Upper lobe of left lung (tissue), 6 donors: ENCODE measurements around the gene TENM3. TPM values are rescaled to one million over a fixed set of nuclear protein-coding genes. Genes with fewer than 3 reads are reported as not detected.

ENCODE experiments used
- ATAC-seq, 2 donors: fragments of 200-7000 bp; cut with Tn5 transposase; one replicate each; pipeline ENCODE4 v1.9.1; 2022; ENCODE audit warnings: mild to moderate bottlenecking in 2 of 2, moderate library complexity in 2 of 2; ENCODE audit not compliant: low FRiP score in 2 of 2
- DNase-seq, 2 donors: peaks; one replicate each; pipeline ENCODE4 v3.0.0-alpha.2; 2019 to 2020
- H3K27ac ChIP-seq, 4 donors: fragments of 200-600 bp; sonication (generic); one replicate each; pipeline ENCODE4 v1.5.1; 2016 to 2019
- H3K27me3 ChIP-seq, 4 donors: fragments of 200-600 bp; sonication (generic); one replicate each; pipeline ENCODE4 v1.5.1; 2017 to 2019
- H3K36me3 ChIP-seq, 4 donors: fragments of 200-600 bp; sonication (generic); one replicate each; pipeline ENCODE4 v1.5.1; 2016 to 2019
- H3K4me1 ChIP-seq, 4 donors: fragments of 200-600 bp; sonication (generic); one replicate each; pipeline ENCODE4 v1.5.1; 2018 to 2019
- H3K4me3 ChIP-seq, 4 donors: fragments of 200-600 bp; sonication (generic); one replicate each; pipeline ENCODE4 v1.5.1; 2017 to 2019; ENCODE audit warnings: mild to moderate bottlenecking in 2 of 4, moderate library complexity in 1 of 4
- H3K9me3 ChIP-seq, 4 donors: fragments of 200-600 bp; sonication (generic); one replicate each; pipeline ENCODE4 v1.5.1; 2018 to 2019
- CTCF ChIP-seq, 6 experiments: fragments of 450-650 bp in 4 of 6; fragments of 200-600 bp in 2 of 6; sonication (generic) in 2 of 6; IDR thresholded peaks; one replicate each; pipeline ENCODE4 v1.5.1; 2016 to 2019; ENCODE audit warnings: antibody characterized with exemption in 6 of 6
- EP300 ChIP-seq, 4 donors: sonication (generic); formaldehyde crosslinking; IDR thresholded peaks; one replicate each; pipeline ENCODE4 v1.5.1; 2017; ENCODE audit warnings: antibody characterized with exemption in 4 of 4, control low read depth in 2 of 4
- POLR2A ChIP-seq, 4 donors: fragments of 450-650 bp; IDR thresholded peaks; one replicate each; pipeline ENCODE4 v1.5.1; 2016 to 2017; ENCODE audit warnings: antibody characterized with exemption in 4 of 4, mild to moderate bottlenecking in 2 of 4
- POLR2AphosphoS5 ChIP-seq, 2 donors: sonication (generic); formaldehyde crosslinking; IDR thresholded peaks; one replicate each; pipeline ENCODE4 v1.5.1; 2017; ENCODE audit warnings: antibody characterized with exemption in 2 of 2
- WGBS, 2 donors: methylation state at CpG; one replicate each; pipeline ENCODE4 v1.1.5; 2017 to 2018; 5-methylcytosine and 5-hydroxymethylcytosine counted together
- total RNA-seq, 6 donors: library from RNA; depleted of rRNA in 4 of 6; stranded (reverse); fragments of >200 nt in 4 of 6; gene quantifications; one replicate each; pipeline versions ENCODE4 v1.1.0 to v1.2.1, GENCODE V29; 2016 to 2021
- donor health status: DM: no; HTN: no; CAD: no; lungs with moderate emphysema.
- donor health status: DM: no; HTN: yes; CAD: no; lungs with severe emphysema.

Gene TENM3
- total RNA-seq, 6 donors from 2014 or later = 0.33 to 7.1 (median 1.1) TPM

GRCh38 chr4:182640932-182641331, 397.7 kb downstream of the TENM3 start:
- Histone ChIP-seq H3K4me3 (no peak overlapping the region), H3K9me3 (peaks cover 0 to 7% (median 2%) of the 10 kb centered on the region in 4 donors), H3K27me3 (no peaks in the 10 kb centered on the region), H3K4me1 (no peaks in the 10 kb centered on the region), H3K36me3 (no peaks in the 10 kb centered on the region), H3K27ac (no peak overlapping the region)
- ATAC-seq (no peak), DNase-seq (no peak)
- TF ChIP-seq POLR2A (IDR thresholded peaks at IDR 0.05) (no peak), EP300 (IDR thresholded peaks at IDR 0.05) (no peak), POLR2AphosphoS5 (IDR thresholded peaks at IDR 0.05) (no peak), CTCF (IDR thresholded peaks at IDR 0.05) (no peak)
- 55 to 59% methylated on average over 8 of the region's 8 CpGs for WGBS, 2 donors

DNA sequence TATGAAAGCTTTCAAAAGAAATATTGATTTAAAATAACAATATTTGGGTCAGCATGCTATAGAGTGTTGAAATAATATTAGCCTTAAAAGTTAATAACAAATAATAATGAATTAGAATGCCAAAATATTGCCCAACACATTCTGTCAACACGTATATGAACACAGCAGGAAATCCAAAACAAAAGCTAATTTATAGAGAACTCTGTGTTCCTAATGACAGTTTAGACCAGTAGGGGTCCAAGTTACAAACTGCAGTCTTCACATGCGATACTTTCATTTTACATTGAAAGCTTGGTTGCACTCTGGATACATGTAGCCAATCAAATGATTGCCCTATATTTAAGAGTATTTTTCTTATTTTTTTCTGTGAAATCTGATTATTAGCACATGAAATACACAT, 399.6 kb downstream of the TENM3 start:
- no peak overlapping the region for H3K4me3 ChIP-seq
- H3K9me3 ChIP-seq = peaks cover 0 to 7% (median 2%) of the 10 kb centered on the region in 4 donors
- TF ChIP-seq POLR2AphosphoS5 (IDR thresholded peaks at IDR 0.05) (no peak), EP300 (IDR thresholded peaks at IDR 0.05) (no peak), POLR2A (IDR thresholded peaks at IDR 0.05) (no peak), CTCF (IDR thresholded peaks at IDR 0.05) (no peak)
- H3K27me3 ChIP-seq = no peaks in the 10 kb centered on the region
- no peak overlapping the region for H3K27ac ChIP-seq
- H3K36me3 ChIP-seq = no peaks in the 10 kb centered on the region
- WGBS, 2 donors = 45 to 47% methylated on average over 2 of the region's 2 CpGs
- DNase-seq (no peak), ATAC-seq (no peak)
- no peaks in the 10 kb centered on the region for H3K4me1 ChIP-seq

DNA sequence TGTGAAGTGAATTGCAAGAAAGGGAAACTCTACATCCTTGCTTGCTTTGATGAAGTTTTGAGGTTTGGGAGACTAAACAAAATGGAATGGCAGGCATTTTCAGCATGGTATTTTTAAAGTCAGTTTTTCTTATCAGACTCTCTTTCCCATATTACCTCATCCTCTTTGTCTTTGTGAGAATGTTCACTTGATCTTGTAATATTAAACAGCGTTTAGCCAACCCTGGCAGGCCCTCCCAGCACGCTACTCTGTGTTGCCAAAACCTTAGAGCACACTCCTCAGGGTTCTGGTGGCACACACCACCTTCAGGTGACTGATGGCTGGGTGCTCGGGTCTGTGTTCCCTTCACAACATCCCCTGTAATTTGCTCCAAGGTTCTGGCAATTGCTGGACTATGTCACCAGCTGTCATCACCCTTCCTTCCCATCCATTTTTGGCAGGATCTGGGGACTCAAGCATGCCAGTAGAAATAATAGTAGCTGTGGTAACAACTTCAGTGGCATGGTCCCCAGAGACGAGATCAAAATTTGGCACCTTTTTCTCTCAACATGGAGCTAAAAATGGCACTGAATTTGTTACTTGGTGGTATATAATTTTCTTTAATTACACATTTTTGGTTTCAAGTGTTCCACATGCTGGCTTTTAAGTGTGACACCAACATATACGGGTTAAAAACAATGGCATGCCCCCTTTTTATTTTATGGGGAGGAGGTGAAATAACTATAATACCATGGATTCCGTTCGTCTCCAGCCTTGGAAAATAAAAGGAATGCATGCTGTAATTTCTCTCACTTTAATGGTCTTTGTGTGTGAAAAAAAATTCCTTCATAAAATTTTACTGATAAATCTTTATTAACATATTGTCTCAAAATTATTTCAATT, 400.8 kb downstream of the TENM3 start:
- Histone ChIP-seq H3K4me3 (no peak overlapping the region), H3K36me3 (no peaks in the 10 kb centered on the region), H3K27ac (no peak overlapping the region), H3K27me3 (no peaks in the 10 kb centered on the region), H3K4me1 (no peaks in the 10 kb centered on the region), H3K9me3 (peaks cover 0 to 7% (median 2%) of the 10 kb centered on the region in 4 donors)
- no peak for TF ChIP-seq POLR2AphosphoS5 (IDR thresholded peaks at IDR 0.05)
- no peak for TF ChIP-seq CTCF (IDR thresholded peaks at IDR 0.05)
- TF ChIP-seq EP300 (IDR thresholded peaks at IDR 0.05) = no peak
- TF ChIP-seq POLR2A (IDR thresholded peaks at IDR 0.05) = no peak
- WGBS, 2 donors = 73 to 76% methylated on average over 7 of the region's 7 CpGs
- peak in 1 of 2 donors; percentile 24 for ATAC-seq
- no peak for DNase-seq

GRCh38 chr4:182644683-182645050, 401.5 kb downstream of the TENM3 start:
- 91 to 98% methylated on average over 1 of the region's 1 CpG for WGBS, 2 donors
- no peak overlapping the region for H3K4me3 ChIP-seq
- no peaks in the 10 kb centered on the region for H3K36me3 ChIP-seq
- DNase-seq (no peak), ATAC-seq (no peak)
- TF ChIP-seq CTCF (IDR thresholded peaks at IDR 0.05) (no peak), POLR2AphosphoS5 (IDR thresholded peaks at IDR 0.05) (no peak), EP300 (IDR thresholded peaks at IDR 0.05) (no peak), POLR2A (IDR thresholded peaks at IDR 0.05) (no peak)
- no peak overlapping the region for H3K27ac ChIP-seq
- no peaks in the 10 kb centered on the region for H3K4me1 ChIP-seq
- peaks cover 0 to 7% (median 2%) of the 10 kb centered on the region in 4 donors for H3K9me3 ChIP-seq
- no peaks in the 10 kb centered on the region for H3K27me3 ChIP-seq
